NCI-H510A treated with DMSO at 0.1 percent for 48 hours (cell line): ENCODE results near the gene ELK4.
A peak's percentile ranks its signal among the peaks of the same experiment; 100 is the strongest.

Source experiments
- DNase-seq: peaks from one replicate; lab custom pipeline; 2025; lab: John Stamatoyannopoulos, UW

The ELK4 gene

GRCh38 chr1:205581321-205581980 lies 50.4 kb downstream of the ELK4 start:
- no peak for DNase-seq

DNA sequence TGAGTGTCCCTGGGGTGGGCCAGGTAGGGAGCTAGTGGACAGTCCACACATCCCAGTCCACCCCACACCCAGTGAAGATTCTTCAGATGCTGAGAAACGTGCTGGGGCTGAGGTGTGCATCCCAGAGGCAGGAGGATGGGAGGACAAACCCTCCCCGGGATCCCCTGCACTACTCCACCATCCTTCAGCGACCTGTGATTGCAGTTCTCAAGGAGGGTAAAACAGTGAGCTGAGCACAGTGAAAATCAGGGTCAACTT lies 51.0 kb downstream of the ELK4 start:
- DNase-seq = no peak

DNA sequence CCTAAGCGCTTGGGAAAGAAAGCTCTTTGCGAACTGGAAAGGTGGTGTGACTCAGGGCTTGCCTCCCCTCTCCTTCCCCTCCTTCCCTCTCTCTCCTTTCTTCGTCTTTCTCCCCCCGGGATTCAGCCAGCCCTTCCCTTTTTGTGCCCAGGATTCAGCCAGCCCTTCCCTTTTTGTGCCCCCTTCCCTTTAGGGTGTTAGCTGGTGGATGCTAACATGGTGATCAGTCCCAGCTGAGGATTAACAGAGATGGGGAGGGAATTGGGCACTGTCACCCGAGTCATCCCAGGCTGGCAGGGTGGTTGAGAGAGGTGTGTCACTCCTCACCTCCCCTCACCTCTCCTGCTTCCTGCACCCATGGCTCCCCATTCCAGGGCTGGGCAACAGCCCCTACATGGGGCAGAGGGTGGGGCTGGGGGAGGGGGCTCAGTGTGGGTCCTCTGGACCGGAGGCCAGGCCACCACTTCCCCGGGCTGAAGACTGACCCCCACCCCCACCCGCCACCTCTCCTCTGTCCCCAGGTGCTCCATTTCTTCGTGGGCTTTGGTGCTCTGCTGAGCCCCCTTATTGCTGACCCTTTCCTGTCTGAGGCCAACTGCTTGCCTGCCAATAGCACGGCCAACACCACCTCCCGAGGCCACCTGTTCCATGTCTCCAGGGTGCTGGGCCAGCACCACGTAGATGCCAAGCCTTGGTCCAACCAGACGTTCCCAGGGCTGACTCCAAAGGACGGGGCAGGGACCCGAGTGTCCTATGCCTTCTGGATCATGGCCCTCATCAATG lies 51.5 kb downstream of the ELK4 start:
- DNase-seq = no peak

GRCh38 chr1:205579711-205580110 lies 52.1 kb downstream of the ELK4 start:
- no peak for DNase-seq

DNA sequence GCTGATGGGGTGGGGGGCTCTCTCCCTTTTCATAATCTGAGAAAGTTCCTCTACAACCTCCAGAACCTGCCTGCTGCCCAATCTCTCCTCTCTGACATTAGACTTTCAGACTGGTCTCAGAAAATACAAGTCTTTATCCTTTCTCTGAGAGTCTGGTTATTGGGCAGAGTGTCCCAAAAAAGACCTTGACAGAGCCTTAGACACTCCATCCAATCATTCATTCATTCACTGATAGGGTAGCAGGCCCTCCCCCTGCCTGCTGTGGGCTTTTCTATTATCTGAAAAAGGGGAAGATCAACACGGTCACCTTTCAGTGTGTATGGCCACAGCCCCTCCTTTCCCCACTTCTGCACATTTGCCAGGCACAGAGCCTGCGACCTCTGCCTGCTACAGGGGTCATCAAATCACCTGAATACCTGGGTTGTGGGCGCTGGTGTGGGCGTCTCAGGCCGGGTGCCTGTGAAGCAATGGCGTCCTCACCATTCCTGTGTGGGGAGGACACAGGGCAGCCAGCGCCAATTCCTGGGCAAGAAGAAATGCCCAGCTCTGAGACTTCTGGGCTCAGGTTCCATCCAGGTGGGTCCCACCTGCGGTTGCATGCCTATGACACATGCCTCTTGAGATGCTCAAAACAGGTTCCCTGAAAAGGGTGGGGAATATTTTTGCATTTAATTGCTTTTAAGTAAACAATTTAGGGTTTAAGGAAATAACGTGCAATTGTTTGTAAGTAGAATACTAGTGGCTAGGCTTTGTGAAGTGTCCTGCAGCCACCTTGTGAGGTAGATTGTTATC lies 52.8 kb downstream of the ELK4 start:
- peak; percentile 51 for DNase-seq

DNA sequence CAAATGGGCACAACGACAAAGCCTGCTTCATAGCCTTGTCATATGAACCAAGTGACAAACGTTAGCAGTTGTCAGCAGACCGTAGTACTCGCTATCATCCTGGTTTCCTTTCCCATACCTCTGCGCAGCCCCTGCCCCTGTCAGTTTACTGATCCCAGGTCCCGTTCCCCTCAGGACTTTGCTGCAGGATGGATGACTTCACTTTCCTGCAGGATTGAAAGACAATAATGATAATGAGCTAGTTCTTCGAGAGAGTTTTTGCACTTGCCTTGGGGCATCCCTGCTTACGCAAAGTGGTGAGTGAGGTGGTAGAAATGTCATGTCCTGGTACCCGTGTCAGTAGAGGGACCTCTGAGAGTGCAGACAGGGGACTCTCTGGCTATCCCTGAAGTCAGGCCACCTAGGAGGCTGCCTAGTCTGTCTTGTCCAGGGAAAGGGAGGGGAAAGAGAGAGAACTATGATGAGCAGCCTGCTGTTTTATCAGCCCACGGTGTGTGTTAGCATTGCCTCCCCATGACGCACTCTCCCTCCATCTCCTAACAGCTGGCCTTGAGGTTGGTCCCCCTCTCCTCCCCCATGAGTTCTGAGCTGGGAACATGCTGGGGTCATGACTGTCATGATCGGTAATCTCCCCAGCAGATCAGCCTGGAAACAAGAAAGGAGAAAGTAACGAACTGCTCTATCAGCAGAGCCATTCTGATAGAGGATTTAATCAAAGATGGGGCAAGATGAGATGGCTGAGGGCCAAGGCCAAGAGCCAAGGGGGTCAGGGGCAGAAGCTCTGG lies 53.7 kb downstream of the ELK4 start:
- no peak for DNase-seq

DNA sequence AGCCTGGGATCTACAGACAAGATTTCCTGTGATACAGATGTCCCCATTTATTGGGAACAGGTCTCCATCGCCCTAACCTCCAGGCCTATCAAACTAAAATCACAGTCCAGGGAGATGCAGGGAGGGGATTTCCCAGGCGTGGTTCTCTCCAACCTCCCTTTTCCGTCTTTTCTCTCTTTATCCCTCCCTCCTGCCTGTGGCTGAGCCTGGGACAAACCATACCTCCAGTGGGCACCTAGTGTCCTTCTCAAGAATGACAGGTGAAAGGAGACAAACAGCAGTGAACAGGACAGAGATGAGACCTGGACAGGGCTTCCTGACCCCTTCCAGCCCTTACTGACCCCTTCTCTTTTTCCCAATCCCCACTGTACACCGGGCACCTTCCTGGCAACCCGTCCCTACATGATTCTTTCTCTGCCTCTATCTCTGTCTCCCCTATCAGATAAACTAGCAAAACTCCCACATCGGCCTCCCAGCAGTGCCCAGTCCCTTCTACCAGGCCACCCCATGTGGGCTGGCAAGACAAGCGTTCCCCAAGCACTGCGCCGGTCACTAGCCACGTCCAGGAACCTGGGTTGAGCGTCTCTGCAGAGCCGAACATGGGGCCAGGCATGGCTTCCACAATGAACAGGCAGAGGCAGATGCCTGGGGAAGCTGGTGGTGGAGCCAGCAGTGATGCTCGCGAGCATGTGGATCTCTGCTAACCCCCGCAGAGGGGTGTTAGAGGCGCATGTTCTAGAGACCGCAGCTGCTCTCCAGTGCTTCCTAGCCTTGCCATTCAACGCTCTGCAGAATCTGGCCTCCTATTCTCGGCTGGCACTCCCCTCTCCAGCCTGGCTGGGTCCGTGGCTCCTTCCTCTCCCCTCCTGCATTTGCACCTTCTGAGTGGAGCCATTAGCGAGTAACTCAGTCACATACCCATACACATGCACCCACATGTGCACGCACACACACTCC lies 54.7 kb downstream of the ELK4 start:
- no peak for DNase-seq

DNA sequence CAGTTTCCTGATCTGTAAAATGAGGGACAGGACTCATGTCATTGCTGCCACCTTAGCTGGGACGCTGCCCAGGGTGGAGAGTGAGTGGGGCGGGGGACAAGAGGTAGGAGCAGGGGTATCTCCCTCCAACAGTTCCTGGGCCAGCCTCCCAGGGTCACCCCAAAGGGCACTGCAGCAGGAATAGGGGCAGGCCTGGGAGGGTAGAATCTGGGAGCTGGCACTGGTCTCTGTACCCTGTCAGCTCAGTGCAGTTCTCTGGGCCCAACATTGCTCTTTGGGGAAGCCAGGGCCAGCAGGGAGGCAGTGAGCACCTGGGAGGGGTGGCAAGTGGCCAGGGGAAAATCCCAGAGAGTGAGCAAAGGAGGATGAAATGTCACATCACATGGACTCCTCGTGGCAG lies 55.8 kb downstream of the ELK4 start:
- DNase-seq = no peak

GRCh38 chr1:205575294-205575885 lies 56.4 kb downstream of the ELK4 start:
- no peak for DNase-seq

DNA sequence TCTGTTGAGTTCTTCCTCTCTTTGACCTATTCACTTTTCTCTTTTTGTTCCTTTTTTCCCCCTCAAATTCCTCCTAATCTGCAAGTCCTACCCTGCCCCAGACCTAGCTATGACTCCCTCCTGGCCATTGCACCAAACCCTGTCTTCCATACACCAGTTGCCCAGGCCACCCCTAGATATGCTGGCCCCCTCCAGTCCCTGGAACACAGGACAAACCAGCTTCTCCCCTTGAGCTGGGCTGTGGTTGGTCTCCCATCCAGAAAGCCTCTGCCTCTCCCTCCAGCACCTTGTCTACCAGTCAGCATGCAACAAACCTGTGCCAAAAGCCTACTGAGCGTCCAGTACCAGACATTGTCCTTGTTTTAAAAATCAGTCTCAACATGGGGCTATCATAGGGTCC lies 59.4 kb downstream of the ELK4 start:
- DNase-seq = no peak

DNA sequence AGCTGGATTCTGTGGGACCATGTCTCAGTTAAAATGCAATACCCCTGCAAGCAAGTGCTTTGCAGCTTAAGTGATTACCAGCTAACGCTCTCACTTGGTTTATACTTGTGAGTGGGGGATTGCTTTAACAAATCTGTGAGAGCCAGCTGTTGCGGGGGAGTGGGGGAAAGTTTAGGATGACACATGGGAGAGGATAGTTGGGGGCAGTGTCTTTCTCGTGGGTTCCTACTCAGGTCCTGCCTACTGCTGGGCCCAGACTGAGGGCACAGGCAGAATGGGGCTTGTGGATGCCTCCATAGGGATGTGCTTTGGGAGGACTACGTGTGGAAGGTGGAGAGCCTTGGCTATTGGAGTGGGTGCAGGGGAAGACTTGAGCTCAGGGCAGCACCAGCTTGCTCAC lies 60.1 kb downstream of the ELK4 start:
- DNase-seq = no peak

GRCh38 chr1:205570796-205571537 lies 60.8 kb downstream of the ELK4 start:
- no peak for DNase-seq

DNA sequence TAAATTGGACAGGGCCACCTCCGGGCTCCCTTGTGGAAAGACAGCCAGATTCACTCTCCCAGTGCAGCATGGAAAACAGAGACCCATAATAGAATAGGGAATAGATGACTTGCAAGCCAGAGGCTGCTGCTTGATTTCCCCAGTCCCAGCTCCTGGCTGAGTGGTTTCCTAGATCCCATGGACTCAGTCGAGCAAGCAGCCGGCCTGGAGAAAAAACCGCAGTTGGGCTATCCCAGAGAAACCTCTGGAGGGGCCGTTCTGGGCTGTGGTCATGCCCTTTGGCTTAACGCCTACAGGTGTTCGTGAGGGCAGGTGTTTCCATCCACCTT lies 61.7 kb downstream of the ELK4 start:
- no peak for DNase-seq

- DNase-seq = no peak
Measured at GRCh38 chr1:205569411-205570172, 62.2 kb downstream of the ELK4 start.

DNA sequence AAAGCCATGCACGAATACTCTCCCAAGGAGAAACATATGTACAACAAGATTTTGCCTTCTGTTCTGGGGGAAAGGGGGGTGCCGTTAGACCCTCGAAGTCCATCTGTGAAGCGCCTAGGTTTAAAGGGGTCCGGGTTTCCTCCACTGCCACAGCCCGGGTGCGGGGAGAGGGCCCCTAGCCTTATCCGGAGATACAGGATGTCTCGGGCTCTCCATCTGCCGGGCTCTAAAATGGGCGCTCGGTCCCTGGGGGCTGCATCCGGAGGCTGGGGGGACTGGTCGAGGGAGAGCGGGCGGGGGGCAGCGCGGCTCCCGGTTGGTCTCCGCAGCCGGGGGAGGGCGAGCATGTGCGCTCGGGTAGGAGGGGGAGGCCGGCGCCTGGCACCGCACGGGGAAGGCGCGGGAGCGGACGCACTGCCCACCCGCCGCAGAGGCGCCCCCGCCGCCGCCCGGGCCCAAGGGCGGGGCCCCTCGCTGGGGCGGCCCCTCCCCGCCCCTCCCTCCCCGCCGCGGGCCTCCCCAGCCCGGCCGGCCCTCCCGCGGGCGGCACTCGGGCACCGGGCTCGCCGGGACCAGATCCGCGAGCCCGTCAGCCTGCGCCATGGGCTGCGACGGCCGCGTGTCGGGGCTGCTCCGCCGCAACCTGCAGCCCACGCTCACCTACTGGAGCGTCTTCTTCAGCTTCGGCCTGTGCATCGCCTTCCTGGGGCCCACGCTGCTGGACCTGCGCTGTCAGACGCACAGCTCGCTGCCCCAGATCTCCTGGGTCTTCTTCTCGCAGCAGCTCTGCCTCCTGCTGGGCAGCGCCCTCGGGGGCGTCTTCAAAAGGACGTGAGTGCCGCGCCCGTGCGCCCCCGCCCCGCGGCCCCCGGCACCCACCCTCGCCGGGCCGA lies 63.1 kb downstream of the ELK4 start:
- no peak for DNase-seq

- DNase-seq = no peak
Measured at GRCh38 chr1:205568135-205568468, 63.7 kb downstream of the ELK4 start.

- no peak for DNase-seq
Measured at GRCh38 chr1:205567716-205568115, 64.1 kb downstream of the ELK4 start.

DNA sequence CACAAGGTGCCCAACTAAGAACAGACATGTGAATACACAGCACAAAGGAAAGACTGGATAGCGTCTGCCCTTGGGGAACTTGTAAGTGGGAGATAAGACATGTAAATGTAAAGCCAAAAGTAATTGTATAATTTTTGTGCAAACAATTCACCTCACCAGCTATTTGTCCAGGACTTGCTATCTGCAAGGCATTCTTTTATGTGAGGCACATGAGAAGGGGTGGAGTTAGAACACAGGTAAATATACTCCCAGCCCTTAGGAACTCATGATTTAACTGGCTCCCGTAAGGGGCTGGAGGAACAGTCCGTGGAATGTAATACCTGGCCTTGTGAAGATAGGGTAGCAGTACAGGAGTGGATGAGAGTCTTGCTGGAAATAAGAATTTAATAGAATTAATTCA lies 66.0 kb downstream of the ELK4 start:
- DNase-seq = peak; percentile 63
